ENCODE data around the gene TNFRSF11A.

The TNFRSF11A gene

DNA sequence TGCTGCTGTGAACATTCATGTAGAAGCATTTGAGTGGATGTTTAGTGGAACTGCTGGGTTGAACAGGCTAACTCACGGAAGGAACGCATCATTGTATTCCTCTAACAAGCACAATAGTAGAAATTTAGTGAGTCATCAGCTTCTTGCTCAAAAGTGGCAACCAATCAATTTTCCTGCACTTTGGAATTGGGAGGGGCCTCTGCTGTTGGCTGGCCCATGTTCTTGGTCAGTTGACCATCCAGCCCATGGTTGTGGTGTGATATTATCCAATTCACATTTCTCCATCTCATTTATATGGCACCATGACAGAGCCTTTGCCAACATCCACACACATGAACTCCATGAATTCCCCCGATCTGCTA, 95.0 kb downstream of the TNFRSF11A start:
- peak; percentile 12 for DNase-seq (ENCODE audit: low spot score)

DNA sequence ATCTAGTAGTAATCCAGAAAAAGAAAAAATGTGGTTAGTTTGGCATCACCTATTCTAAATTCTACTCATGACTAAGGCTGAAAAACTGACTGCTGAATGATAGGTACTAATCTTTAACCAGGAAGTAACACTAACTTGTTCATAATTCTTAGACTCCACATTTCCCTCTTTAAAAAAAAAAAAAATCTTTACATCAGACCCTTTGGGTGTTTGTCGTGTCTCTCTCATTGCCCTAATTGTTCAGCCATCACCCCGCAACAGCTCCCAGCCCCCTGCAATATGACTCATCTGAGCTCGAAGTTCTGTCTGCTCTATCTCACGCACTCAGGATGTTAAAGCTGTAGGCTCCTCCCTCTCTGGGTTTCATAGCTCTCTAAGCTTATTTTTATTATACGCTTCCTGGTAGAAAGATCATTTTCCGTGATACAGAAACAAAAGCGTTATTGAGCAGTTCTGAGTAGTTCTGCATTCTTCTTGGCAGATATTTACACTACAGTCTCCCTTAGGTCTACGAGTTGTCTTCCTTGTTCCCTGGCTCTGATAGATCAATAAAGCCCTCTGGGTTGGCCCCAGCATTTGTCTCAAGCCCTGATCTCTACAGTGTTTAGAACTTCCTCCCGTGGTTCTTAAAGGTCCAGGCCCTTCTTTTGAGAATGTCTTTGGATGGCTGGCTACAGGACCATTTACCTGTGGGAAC, 95.6 kb downstream of the TNFRSF11A start:
- peak; percentile 17 for DNase-seq (ENCODE audit: low spot score)

DNA sequence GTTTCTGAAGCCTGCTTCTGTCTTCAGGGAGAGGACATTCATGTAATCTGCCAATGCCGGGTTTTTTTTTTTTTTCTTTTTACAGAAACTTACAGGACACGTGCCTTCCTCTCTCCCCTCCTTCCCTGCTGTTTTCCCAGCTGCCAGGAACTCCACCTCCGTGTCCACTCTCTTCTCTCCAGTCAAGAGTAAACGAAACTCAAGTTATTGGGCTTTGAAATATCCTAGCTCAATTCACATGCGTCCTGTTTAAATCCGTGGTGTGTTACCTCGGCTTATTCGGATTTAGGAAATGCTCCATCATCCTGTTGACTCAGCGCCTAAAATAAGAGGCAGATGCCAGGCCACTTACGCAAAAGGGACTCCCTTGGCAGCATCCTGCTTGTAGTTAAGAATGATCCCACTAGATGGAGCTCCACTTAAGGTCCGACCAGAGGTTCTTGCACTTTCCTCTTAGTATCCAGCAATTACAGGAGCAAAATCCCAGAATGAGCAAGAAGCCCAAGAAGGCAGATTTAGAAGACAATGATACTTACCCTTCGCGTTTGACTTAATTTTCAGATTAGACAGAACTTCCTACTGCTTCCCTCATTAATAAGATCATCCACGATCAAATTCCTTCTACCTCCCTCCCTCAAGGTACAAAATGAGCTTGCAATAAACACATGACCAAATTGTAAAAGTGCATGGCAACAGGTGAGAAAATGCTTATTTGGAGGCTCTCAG, 100.5 kb downstream of the TNFRSF11A start:
- peak; percentile 80 for DNase-seq (ENCODE audit: low spot score)

DNA sequence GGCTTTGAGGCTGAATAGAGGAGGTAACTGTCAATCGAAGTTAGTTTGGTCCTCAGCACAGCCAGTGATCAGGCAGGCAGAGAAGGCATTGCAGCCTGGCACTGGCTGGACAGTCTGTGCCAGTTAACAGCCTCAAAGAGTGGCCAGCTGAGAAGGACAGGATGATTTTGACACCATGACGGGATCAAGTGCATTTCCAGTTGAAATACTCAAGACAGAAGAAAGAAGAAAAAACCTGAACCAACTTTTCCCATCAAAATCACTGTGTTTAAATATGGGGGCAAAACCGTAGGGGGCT, 101.0 kb downstream of the TNFRSF11A start:
- no peak for DNase-seq (ENCODE audit: low spot score)

DNA sequence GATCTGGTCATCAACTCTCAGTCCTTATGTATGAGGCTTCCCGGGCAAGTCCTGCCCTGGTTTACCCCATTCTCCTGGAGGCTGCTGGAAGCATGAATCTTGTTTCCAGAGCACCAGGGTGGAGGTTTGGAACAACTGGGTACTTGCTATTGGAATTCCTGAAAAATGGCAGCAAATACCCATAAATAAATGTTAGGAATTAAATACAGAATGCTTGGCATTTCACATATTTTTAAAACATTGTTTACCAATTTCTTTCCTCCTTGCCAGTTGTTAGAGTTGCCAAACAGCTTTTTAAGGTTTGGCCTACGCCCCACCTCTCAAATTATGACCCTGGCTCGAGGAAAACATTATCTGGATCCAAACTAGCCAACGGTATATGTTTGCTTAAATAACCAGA, 107.1 kb downstream of the TNFRSF11A start:
- DNase-seq (ENCODE audit: low spot score), result no peak

DNA sequence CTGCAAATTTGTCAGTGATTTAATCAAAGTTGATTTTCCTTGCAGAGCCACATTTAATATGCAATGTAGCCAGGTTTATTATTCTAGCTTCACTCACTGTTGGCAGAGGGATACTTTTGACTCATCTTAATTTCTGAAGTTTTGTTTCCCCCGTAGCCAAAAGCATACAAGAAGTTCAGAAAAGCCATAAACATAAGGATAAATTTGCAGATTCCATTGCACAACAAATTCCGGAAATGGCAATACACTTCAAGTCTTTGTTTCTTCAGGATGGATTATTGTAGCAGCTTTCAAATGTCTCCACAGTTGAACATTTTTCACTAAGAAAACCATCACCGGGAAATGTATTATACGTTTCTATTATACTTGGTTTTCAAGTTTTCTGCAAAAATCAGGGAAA, 109.7 kb downstream of the TNFRSF11A start:
- no peak for DNase-seq (ENCODE audit: low spot score)

DNA sequence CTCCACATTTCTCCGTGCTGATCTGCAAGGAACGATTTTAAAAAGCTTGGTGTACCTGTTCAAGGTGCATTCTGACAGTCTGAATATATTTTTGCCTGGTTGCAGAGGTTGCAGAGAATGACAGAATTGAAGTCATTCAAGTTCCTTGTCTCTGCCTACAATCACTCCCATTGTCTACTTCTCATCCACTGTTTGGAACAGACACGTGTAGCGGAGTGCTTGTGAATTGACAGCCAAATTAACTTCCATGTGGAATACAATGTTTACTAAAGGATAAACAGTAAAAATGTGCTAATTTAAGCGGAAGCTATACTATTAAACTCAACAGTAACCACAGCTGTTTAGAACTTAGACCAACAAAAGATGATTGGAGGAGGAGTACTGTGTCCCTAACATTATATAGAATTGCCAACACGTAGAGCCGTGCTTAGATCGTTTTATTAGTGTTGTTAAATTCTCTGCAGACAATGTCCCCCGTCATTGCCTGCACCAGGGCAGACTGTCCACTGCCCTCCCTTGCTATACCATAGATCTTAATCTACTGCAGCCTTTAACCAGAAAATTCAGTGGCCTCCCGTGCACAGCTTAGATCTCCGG, 110.4 kb downstream of the TNFRSF11A start:
- no peak for DNase-seq (ENCODE audit: low spot score)

DNA sequence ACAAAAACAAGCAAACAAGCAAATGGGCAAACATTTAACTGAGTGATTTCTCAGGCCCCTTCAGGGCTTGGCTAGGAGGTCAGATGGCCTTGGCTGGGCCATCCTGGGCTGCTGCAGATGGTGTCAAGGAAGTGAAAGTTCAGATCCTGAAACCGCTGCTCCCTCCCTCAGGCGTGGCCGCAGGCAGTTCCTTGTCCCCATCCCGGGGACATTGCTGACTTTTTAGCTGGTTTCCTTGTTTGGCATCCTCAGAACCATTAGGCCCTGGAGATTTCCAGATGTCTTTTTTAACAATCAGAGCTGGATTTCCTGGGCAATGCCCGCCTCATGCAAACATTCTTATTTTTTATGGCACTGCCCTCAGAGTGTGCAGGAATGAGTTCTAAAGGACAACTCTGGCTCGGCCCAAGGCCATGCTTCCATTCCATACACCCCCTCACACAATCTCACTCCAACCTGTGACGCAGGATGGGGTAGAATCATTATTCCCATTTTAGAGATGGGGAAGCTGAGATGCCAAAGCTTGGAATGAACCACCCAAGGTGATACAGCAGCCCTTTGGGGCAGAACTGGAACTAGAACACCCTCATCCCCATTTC, 111.6 kb downstream of the TNFRSF11A start:
- DNase-seq (ENCODE audit: low spot score), result no peak

DNA sequence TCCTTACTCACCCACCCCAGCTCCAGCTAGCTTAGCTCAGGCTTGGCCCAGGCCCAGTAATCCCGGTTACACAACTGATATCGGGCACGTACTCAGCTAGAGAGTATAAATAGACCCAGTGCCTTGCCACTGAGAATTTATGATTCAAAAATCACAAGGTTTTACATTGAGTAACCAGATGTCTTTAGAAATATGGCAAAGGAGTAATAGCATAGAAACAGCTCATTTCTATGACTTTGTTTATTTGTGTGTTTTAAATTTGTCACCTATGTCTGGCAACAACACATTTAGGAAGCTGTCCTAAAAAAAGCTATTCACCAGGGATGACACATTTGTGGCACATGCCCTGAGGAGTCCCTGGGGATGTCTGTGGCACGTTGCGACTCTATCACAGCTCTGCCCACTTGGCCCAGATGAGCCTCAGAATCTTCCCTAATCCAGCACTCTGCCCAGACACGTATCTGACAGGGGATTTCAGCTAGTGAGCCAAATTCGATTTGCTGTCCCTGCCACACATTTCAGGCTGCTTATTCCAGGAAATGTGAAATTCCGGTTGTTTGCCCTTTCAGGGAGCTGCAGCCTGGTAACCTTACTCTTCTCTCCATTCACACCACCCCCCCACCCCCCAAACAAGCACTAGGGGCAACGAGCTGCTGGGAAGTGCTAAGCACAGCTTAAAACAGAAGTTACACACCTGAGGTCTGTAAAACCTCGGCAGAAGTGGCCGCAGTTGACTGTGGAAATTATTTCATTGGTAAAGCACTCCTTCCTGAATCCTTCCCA, 112.3 kb downstream of the TNFRSF11A start:
- DNase-seq (ENCODE audit: low spot score), result peak; percentile 38

DNA sequence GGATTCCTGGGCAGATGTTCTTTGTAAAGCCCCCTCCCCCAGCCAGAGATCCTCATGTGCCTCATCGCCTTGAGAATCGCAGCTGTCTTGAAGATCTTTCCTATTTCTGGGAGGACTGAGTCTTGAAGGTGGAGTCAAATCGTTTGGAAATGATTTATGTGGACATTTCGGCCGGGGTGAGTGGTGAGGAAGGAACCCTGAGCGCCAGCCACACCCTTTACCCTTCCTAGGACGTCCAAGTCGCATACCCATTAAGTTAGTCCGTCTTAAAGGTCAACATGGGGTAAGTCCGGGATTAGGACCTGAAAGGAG, 112.9 kb downstream of the TNFRSF11A start:
- no peak for DNase-seq (ENCODE audit: low spot score)

DNA sequence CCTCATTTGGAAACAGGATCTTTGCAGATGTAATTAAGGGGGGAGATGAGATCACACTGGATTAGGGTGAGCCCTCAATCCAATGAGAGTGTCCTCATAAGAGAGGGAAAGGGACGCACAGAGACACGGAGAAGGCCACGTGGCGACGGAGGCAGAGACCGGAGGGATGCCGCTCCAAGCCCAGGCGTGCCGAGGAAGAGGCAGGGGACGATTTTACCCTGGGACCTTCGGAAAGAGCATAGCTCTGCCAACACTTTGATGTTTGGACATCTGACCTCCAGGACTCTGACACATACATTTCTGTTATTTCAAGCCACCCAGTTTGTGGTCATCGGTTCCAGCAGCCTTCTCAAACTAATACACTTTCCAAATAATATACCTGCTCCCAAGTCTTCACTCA, 113.3 kb downstream of the TNFRSF11A start:
- DNase-seq (ENCODE audit: low spot score), result no peak

DNA sequence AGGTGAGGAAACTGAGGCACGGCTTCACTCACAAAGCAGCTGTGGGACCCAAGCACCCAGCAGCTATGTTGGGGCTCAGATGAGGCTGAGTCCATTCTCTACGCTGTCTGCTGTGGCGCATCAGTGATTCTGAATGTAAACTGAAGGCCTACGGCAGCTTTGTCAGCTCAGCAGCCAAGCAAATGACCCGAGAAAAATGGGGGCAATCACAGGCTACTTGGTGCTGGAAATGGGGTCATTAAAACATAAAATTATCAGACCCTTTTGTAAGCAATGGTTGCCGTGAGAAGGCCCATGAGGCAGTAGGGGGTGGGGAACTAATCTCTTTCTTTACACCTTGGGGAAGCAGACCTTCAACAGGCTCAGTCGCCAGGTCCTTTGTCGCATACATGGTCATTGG, 113.8 kb downstream of the TNFRSF11A start:
- no peak for DNase-seq (ENCODE audit: low spot score)
